Stomach (tissue), 4 donors: Measurements from ENCODE around the gene PSEN2.
A peak's percentile ranks its signal among the peaks of the same experiment; 100 is the strongest.

Experiments
- POLR2AphosphoS5 ChIP-seq, 3 donors: sonication (generic); formaldehyde crosslinking; IDR thresholded peaks; one replicate each; pipeline ENCODE4 v1.6.1; 2016; ENCODE audit warnings: antibody characterized with exemption in 3 of 3
- TF ChIP-seq, protein P1 (sequence below), 7 experiments: fragments of 450-650 bp in 4 of 7; fragments of 200-600 bp in 3 of 7; sonication (generic) in 3 of 7; IDR thresholded peaks; one replicate each; pipeline ENCODE4 v1.5.1; 2016 to 2019; ENCODE audit warnings: antibody characterized with exemption in 7 of 7, control low read depth in 2 of 7, mild to moderate bottlenecking in 1 of 7

GRCh38 chr1:226827968-226828513 lies 42.4 kb upstream of the PSEN2 start:
- TF ChIP-seq, protein P1, sequence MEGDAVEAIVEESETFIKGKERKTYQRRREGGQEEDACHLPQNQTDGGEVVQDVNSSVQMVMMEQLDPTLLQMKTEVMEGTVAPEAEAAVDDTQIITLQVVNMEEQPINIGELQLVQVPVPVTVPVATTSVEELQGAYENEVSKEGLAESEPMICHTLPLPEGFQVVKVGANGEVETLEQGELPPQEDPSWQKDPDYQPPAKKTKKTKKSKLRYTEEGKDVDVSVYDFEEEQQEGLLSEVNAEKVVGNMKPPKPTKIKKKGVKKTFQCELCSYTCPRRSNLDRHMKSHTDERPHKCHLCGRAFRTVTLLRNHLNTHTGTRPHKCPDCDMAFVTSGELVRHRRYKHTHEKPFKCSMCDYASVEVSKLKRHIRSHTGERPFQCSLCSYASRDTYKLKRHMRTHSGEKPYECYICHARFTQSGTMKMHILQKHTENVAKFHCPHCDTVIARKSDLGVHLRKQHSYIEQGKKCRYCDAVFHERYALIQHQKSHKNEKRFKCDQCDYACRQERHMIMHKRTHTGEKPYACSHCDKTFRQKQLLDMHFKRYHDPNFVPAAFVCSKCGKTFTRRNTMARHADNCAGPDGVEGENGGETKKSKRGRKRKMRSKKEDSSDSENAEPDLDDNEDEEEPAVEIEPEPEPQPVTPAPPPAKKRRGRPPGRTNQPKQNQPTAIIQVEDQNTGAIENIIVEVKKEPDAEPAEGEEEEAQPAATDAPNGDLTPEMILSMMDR (IDR thresholded peaks at IDR 0.05): peak in 6 of 7 experiments; percentile 39 to 93 (median 90)
- peak; percentile 18 to 80 (median 41) for TF ChIP-seq POLR2AphosphoS5 (IDR thresholded peaks at IDR 0.05)
